GM19395 (cell line): ENCODE results near the gene MB.
"Not testable (repeated sequence)": the region's sequence is repeated elsewhere in the genome, so short reads cannot be mapped to it uniquely, and the experiment has no call there.

ENCODE experiments used
- ATAC-seq: cut with Tn5 transposase; IDR thresholded peaks from one replicate; pipeline ENCODE4 v1.9.1; 2021; ENCODE audit warnings: mild to moderate bottlenecking, moderate library complexity; ENCODE audit not compliant: unreplicated experiment

The MB gene

GRCh38 chr22:35617137-35617755 lies at the start of gene MB:
Gene MB, minus strand, starts transcription at chr22:35617329. Its CDS starts 72 bp downstream, at chr22:35617257.
- no peak for ATAC-seq

DNA sequence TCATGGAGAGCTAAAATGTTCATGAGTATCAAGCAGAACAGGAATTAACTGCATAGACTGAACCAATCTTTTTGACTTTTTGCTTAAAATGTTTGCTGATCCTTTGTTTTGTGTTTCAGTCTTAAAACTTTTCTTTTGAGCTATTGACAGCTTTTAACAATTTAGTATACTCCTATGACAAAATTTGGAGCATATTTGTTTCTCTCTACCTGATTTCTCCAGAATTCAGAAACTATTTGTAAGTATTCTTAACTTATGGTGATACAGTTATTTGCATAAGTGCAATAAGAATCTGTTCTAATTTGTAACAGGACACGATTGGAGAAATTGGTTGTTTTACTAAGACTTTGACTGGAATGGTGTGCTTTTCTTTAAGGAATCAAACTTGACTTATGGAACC lies 49.6 kb upstream of the MB start:
- not testable (repeated sequence) for ATAC-seq

- no peak for ATAC-seq
Observed at GRCh38 chr22:35664955-35665587, 47.9 kb upstream of the MB start.

GRCh38 chr22:35663371-35663770 lies 46.2 kb upstream of the MB start:
- ATAC-seq, result no peak

DNA sequence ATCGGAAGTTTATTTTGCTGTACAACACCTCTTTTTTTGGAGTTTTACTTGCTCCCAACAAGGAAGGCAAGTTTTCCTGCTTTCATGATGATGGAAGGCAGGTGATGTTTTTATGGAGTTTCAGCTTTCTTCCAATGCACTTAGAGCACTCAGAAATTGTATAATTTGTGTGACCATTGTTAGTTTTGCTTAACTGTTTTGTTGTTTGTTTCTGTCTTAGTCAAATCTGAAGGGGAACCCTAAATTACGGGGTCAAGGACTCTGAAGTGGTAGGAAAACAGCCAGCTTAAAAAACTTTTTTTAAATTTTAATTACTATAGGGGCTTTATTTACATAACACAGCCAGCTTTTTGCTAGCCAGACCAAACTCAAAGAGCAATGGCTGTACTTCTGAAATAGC lies 45.8 kb upstream of the MB start:
- no peak for ATAC-seq

GRCh38 chr22:35661464-35661863 lies 44.3 kb upstream of the MB start:
- no peak for ATAC-seq

GRCh38 chr22:35660291-35661127 lies 43.4 kb upstream of the MB start:
- ATAC-seq, result no peak

GRCh38 chr22:35657571-35658312 lies 40.6 kb upstream of the MB start:
- no peak for ATAC-seq

- ATAC-seq, result no peak
Observed at GRCh38 chr22:35656284-35656752, 39.2 kb upstream of the MB start.

DNA sequence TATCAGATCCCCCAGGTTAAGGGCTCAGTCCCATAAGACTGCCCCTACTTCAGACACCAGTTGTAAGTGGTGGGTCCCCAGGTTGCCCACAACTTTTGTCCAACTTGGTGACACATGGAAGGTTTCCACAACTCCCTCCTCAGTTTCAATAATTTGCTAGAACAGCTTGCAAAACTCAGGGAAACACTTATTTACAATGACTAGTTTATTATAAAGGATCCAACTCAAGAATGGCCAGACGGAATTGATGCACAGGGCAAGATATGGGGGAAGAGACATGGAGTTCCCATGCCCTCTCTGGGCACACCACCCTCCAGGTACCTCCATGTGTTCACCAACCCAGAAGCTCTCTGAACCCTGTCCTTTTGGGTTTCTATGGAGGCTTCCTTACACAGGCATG lies 36.7 kb upstream of the MB start:
- no peak for ATAC-seq

GRCh38 chr22:35651085-35651484 lies 34.0 kb upstream of the MB start:
- no peak for ATAC-seq

DNA sequence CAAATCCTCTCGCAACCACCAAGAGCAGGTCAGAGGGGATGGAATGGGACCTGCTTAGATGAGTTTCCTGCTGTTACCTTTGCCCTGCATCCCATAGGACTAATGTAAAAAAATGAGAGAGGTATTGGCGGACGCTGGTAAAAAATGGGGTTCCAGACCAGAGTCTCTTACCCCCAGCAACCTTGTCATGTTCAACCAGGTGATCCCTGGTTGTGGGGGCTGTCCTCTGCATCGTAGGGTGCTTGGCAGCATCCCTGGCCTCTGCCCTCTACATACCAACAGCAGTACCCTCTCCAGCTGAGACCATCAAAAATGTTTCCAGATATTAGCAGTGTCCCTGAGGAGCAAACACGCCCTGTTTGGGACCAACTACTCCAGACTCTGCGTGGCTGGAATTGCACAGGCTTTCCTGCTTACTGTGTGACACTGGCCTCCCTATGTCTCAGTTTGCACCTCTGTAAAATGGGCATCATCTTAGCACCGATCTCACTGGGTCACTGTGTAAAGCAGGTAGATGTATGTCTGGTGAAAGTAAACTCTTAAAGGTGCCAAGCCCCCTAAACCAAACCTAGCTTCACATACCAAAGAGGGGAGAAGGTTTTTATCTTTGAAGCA lies 32.6 kb upstream of the MB start:
- ATAC-seq, result no peak

DNA sequence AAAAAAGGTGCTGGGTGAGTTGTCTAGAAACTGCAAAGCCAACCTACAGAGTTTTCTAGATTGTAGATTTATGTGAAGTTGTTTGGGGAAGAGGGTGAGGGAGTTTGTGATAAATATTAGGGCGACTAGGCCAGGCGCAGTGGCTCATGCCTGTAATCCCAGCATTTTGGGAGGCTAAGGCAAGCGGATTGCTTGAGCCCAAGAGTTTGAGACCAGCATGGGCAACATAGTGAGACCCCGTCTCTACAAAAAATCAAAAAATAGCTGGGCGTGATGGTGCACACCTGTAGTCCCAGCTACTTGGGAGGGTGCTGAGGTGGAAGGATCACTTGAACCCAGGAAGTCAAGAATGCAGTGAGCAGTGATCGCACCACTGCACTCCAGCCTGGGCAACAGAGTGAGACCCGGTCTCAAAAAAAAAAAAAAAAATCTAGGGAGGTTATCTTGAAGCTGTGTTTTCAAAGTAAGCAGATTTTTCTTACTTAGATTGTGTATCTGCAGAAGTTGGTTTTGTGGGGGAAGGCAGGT lies 32.0 kb upstream of the MB start:
- ATAC-seq, result no peak

- ATAC-seq, result no peak
Observed at GRCh38 chr22:35648066-35649025, 31.2 kb upstream of the MB start, which contains the start of gene APOL6. Gene APOL6, plus strand, starts transcription at chr22:35648446. Its CDS starts 7,980 bp downstream, at chr22:35656426.

DNA sequence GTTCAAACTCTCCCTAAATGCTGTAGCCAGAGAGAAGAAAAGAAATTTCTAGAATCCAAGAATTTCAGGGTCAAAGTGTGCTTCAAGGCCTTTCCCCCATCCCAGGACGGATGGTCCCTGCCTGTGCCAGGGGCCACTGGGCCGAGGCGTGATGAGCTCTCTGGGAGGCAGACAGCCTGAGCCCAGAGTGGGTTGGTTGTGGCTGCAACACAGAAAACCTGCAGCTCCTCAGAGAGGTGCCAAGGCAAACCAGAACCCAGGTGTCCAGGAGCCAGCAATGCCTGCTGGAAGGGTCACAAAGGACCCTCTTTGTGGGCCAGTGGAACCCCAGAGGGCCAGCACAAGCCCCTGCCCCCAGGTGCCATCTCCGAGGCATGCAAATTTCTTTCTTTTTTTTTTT lies 28.5 kb upstream of the MB start:
- no peak for ATAC-seq

DNA sequence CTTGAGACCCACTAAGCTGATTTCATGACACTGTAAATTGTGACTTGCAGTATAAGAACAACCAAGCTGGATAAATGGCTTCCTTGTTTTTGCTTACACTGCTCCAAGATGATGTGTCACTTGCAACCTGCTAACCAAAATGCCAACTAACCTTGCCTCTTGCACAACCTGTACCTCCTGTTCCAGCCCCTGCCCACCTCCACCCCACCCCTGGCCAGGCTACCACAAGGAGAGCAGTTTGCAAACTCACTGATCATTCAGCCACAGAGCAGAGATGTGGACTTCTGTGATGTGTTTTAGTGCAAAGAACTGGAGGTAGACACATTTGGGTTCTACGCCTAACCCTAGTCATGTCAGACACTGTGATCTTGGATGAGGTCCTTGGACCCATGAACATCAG lies 26.9 kb upstream of the MB start:
- no peak for ATAC-seq

DNA sequence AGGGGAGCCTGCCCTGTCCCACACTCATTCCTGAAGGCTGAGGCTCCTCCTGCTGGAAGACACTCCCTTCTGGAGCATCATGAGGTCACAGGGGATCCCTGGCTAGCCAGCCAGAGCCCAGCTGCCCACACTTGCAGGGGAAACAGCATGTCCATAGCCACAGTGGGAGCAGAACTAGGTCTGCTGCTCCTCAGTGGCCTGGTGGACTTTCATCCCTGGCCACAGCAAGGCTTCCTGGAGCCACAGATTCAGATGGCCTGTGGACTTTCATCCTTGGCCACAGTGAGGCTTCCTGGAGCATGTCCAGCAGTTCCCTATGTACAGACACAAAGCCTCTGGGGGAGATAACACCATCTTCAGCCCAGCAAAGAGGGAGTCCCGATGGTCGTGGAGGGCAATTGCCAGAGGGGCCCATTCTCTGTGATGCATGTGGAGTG lies 25.2 kb upstream of the MB start:
- ATAC-seq, result no peak

DNA sequence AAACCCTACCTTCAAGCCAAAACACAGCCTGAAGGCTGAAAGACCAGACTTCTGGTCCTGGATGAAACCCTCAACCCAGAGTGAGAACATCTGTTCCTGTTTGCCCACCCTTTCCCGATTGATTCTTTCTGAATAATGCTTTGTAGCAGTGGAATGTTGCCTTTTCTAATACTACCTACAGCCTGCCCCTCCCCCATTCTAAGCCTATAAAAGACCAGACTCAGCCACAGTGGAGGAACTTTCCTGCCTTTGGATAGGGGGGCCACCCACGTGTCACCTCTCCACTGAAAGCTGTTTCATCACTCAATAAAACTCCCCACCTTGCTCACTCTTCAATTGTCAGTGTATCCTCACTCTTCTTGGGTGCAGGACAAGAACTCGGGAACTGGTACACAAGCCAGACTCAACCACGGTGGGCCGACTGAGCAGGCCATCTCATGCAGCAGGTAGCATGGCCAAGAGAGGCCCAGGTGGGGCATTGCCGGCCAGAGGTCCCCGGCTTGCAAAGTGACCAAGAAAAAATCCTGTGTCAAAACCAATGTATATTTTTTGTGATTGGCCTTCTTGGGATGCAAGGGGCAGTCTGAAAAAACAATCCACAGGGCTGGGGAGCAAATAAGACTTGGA lies 24.5 kb upstream of the MB start:
- no peak for ATAC-seq

- no peak for ATAC-seq
Observed at GRCh38 chr22:35638410-35638809, 21.3 kb upstream of the MB start.
